Suprapubic skin (tissue), 4 donors: ENCODE data around the gene PTPRZ1. TPM values are rescaled to one million over a fixed set of nuclear protein-coding genes. Genes with fewer than 3 reads are reported as not detected.

Experiments used
- DNase-seq, 2 donors: peaks; one replicate each; pipeline ENCODE4 v3.0.0-alpha.2; 2019; ENCODE audit warnings: low spot score in 2 of 2
- H3K27ac ChIP-seq: fragments of 200-600 bp; sonication (generic); one replicate; pipeline ENCODE4 v1.5.1; 2019
- H3K27me3 ChIP-seq: fragments of 200-600 bp; sonication (generic); one replicate; pipeline ENCODE4 v1.5.1; 2019
- H3K36me3 ChIP-seq: fragments of 200-600 bp; sonication (generic); one replicate; pipeline ENCODE4 v1.5.1; 2019
- H3K4me1 ChIP-seq: fragments of 200-600 bp; sonication (generic); one replicate; pipeline ENCODE4 v1.5.1; 2019
- H3K4me3 ChIP-seq: fragments of 200-600 bp; sonication (generic); one replicate; pipeline ENCODE4 v1.5.1; 2019; ENCODE audit warnings: mild to moderate bottlenecking
- H3K9me3 ChIP-seq: fragments of 200-600 bp; sonication (generic); one replicate; pipeline ENCODE4 v1.5.1; 2019
- CTCF ChIP-seq, 2 donors: fragments of 200-600 bp in 1 of 2; fragments of 450-650 bp in 1 of 2; sonication (generic) in 1 of 2; IDR thresholded peaks; one replicate each; pipeline ENCODE4 v1.5.1; 2016 to 2019; ENCODE audit warnings: antibody characterized with exemption in 2 of 2, mild to moderate bottlenecking in 1 of 2, moderate library complexity in 1 of 2
- EP300 ChIP-seq: sonication (generic); formaldehyde crosslinking; IDR thresholded peaks from one replicate; pipeline ENCODE4 v1.6.1; 2017; ENCODE audit warnings: antibody characterized with exemption
- POLR2A ChIP-seq, 2 donors: fragments of 450-650 bp; IDR thresholded peaks; one replicate each; pipeline ENCODE4 v1.6.1; 2017; ENCODE audit warnings: antibody characterized with exemption in 2 of 2, mild to moderate bottlenecking in 2 of 2, moderate library complexity in 2 of 2
- POLR2AphosphoS5 ChIP-seq, 3 donors: sonication (generic); formaldehyde crosslinking; IDR thresholded peaks; one replicate each; pipeline ENCODE4 v1.6.1; 2017; ENCODE audit warnings: antibody characterized with exemption in 3 of 3
- WGBS: methylation state at CpG from one replicate; pipeline ENCODE4 v1.1.5; 2018; 5-methylcytosine and 5-hydroxymethylcytosine counted together
- total RNA-seq, 4 donors: library from RNA; depleted of rRNA; stranded (reverse); fragments of >200 nt; gene quantifications; one replicate each; pipeline ENCODE4 v1.1.0, GENCODE V29; 2016

Gene PTPRZ1
- total RNA-seq, 4 donors from 2014 or later: 47.4 to 88.0 (median 57.5) TPM

- H3K36me3 ChIP-seq: no peaks in the 10 kb centered on the region
- TF ChIP-seq CTCF (IDR thresholded peaks at IDR 0.05): no peak
- TF ChIP-seq POLR2A (IDR thresholded peaks at IDR 0.05): no peak
- no peak for TF ChIP-seq POLR2AphosphoS5 (IDR thresholded peaks at IDR 0.05)
- TF ChIP-seq EP300: no peak
- H3K9me3 ChIP-seq: no peaks in the 10 kb centered on the region
- H3K27me3 ChIP-seq: no peaks in the 10 kb centered on the region
- no peak overlapping the region for H3K4me3 ChIP-seq
- no peak overlapping the region for H3K27ac ChIP-seq
- H3K4me1 ChIP-seq: peaks cover 11% of the 10 kb centered on the region
- no peak for DNase-seq
Measured at GRCh38 chr7:121833991-121834390, 39.0 kb upstream of the PTPRZ1 start.

- Histone ChIP-seq H3K36me3 (no peaks in the 10 kb centered on the region), H3K4me3 (no peak overlapping the region), H3K9me3 (no peaks in the 10 kb centered on the region), H3K4me1 (no peaks in the 10 kb centered on the region), H3K27ac (no peak overlapping the region), H3K27me3 (no peaks in the 10 kb centered on the region)
- 24% methylated on average over 1 of the region's 1 CpG for WGBS
- no peak for DNase-seq
- TF ChIP-seq EP300: no peak
- no peak for TF ChIP-seq POLR2AphosphoS5 (IDR thresholded peaks at IDR 0.05)
Measured at GRCh38 chr7:121837462-121837861, 35.5 kb upstream of the PTPRZ1 start.

- no peaks in the 10 kb centered on the region for H3K4me1 ChIP-seq
- H3K9me3 ChIP-seq: no peaks in the 10 kb centered on the region
- DNase-seq: no peak
- no peak overlapping the region for H3K27ac ChIP-seq
- no peaks in the 10 kb centered on the region for H3K27me3 ChIP-seq
- TF ChIP-seq EP300: no peak
- TF ChIP-seq CTCF (IDR thresholded peaks at IDR 0.05): no peak
- no peak for TF ChIP-seq POLR2AphosphoS5 (IDR thresholded peaks at IDR 0.05)
- TF ChIP-seq POLR2A (IDR thresholded peaks at IDR 0.05): no peak
- H3K36me3 ChIP-seq: no peaks in the 10 kb centered on the region
- 72% methylated on average over 4 of the region's 4 CpGs for WGBS
- no peak overlapping the region for H3K4me3 ChIP-seq
Measured at GRCh38 chr7:121847041-121847440, 25.9 kb upstream of the PTPRZ1 start.

GRCh38 chr7:121853307-121853706 is 19.7 kb upstream of the PTPRZ1 start:
- no peak overlapping the region for H3K27ac ChIP-seq
- no peaks in the 10 kb centered on the region for H3K4me1 ChIP-seq
- 77% methylated on average over 2 of the region's 2 CpGs for WGBS
- no peaks in the 10 kb centered on the region for H3K9me3 ChIP-seq
- no peaks in the 10 kb centered on the region for H3K27me3 ChIP-seq
- no peak overlapping the region for H3K4me3 ChIP-seq
- TF ChIP-seq EP300: no peak
- no peak for TF ChIP-seq POLR2AphosphoS5 (IDR thresholded peaks at IDR 0.05)
- TF ChIP-seq CTCF (IDR thresholded peaks at IDR 0.05): no peak
- no peak for TF ChIP-seq POLR2A (IDR thresholded peaks at IDR 0.05)
- H3K36me3 ChIP-seq: no peaks in the 10 kb centered on the region
- DNase-seq: no peak

GRCh38 chr7:121860953-121861352 is 12.0 kb upstream of the PTPRZ1 start:
- no peaks in the 10 kb centered on the region for H3K9me3 ChIP-seq
- DNase-seq: no peak
- TF ChIP-seq POLR2AphosphoS5 (IDR thresholded peaks at IDR 0.05) (no peak), EP300 (no peak), POLR2A (IDR thresholded peaks at IDR 0.05) (no peak), CTCF (IDR thresholded peaks at IDR 0.05) (no peak)
- no peaks in the 10 kb centered on the region for H3K4me1 ChIP-seq
- H3K4me3 ChIP-seq: no peak overlapping the region
- H3K36me3 ChIP-seq: no peaks in the 10 kb centered on the region
- no peak overlapping the region for H3K27ac ChIP-seq
- H3K27me3 ChIP-seq: no peaks in the 10 kb centered on the region

- no peak overlapping the region for H3K4me3 ChIP-seq
- 82% methylated on average over 4 of the region's 4 CpGs for WGBS
- no peak overlapping the region for H3K27ac ChIP-seq
Measured at GRCh38 chr7:121862591-121862990, 10.4 kb upstream of the PTPRZ1 start.

More at GRCh38 chr7:121862591-121862990, 10.4 kb upstream of the PTPRZ1 start:
- TF ChIP-seq EP300: no peak
- TF ChIP-seq CTCF (IDR thresholded peaks at IDR 0.05): no peak
- Histone ChIP-seq H3K36me3 (no peaks in the 10 kb centered on the region), H3K4me1 (no peaks in the 10 kb centered on the region), H3K27me3 (no peaks in the 10 kb centered on the region), H3K9me3 (no peaks in the 10 kb centered on the region)
- DNase-seq: no peak
